ENCODE data around the gene LMNTD2.

The LMNTD2 gene, protein sequence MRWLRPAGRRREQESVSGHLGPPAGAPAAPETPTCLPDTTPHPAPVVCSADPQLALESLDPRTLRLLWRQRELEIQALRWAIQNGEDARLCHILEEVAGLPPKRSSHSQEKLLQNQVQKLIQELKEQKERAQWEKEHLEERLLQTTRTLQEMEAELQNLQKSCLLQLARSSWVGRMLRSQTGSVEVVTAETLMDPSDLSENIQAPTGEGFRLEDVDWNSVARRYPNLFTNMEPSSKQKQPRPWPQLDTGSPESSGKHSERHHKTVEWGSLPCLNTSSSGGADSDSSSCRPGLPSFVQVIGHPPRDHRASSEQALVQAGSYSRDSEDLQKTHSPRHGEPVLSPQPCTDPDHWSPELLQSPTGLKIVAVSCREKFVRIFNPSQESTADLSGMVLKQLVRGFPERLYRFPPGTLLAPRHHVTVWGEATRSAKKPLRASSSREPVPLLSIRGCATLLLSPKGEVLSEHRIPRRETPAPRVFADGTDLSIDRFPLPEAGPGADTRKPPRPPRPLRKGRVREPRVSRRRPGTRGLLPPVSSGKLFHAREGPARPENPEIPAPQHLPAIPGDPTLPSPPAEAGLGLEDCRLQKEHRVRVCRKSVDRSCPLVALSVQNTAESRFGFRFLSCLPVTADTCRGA

DNA sequence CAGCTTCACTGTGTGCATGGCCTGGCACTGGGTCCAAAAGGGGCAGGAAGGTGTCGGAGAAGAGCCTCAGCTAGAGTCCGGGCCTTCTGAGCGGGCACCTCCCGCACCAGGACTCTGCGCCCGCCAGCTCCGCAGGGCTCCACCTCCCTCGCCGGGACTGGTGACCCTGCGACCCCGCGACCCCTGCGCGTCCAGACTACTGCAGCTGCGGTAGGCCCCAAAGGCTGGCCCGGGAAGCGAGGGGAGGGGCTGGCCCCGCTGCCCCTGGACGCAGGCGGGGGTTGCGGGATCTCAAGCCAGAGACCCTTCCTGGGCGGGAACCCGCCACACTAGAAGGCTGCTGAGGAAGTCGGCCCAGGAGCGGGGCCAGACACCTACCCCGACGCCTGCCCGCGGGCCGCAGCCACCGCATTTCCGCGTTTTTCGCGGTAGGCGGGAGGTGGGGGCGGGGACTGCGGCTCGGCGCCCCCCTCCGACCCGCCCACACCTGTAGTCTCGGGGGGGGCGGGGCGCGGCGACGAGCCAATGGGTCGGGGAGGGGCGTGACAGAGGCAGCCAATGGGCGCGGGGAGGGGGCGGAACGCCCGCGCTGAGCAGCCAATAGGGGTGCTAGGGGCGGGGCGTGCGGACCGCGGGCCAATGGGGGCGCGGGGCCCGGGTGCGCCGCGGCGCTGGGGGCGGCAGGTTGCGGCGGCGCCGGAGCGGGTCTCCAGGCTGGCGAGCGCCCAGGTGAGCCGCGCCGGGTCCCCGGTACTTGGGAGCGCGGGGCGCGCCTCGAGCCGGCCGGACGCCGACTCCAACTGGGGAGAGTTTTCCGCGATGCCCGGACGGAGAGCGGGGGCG is at the start of gene LMNTD2, which contains the start of gene RASSF7:
TSS of gene LMNTD2 (minus strand) at position 434 of the 843 bp plus-strand sequence. CDS start at position 412, 22 bp downstream.
TSS of gene RASSF7 (plus strand) at position 666 of the 843 bp plus-strand sequence. CDS start 799 bp downstream, outside the sequence.
- TF ChIP-seq, protein P1, sequence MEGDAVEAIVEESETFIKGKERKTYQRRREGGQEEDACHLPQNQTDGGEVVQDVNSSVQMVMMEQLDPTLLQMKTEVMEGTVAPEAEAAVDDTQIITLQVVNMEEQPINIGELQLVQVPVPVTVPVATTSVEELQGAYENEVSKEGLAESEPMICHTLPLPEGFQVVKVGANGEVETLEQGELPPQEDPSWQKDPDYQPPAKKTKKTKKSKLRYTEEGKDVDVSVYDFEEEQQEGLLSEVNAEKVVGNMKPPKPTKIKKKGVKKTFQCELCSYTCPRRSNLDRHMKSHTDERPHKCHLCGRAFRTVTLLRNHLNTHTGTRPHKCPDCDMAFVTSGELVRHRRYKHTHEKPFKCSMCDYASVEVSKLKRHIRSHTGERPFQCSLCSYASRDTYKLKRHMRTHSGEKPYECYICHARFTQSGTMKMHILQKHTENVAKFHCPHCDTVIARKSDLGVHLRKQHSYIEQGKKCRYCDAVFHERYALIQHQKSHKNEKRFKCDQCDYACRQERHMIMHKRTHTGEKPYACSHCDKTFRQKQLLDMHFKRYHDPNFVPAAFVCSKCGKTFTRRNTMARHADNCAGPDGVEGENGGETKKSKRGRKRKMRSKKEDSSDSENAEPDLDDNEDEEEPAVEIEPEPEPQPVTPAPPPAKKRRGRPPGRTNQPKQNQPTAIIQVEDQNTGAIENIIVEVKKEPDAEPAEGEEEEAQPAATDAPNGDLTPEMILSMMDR (IDR thresholded peaks at IDR 0.05; ENCODE audit: insufficient read depth, low read depth, low read length, missing control alignments) = no peak
- DNase-seq (ENCODE audit: low read depth) = peak; percentile 96
- H3K4me3 ChIP-seq (ENCODE audit: low read length) = peak within 1 kb of the TSS; percentile 54

DNA sequence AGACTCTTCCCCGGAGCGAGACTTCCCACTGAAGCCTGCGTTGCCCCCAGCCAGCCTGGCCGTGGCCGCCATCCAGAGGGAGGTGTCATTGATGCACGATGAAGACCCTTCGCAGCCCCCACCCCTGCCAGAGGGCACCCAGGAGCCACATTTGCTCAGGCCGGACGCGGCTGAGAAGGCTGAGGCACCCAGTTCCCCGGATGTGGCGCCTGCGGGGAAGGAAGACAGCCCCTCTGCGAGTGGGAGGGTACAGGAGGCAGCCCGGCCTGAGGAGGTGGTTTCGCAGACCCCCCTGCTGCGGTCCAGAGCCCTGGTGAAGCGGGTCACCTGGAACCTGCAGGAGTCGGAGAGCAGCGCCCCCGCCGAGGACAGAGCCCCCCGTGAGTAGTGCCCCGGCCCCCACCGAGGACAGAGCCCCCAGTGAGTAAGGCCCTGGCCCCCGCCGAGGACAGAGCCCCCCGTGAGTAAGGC is 48.8 kb upstream of the LMNTD2 start:
- TF ChIP-seq, protein P1 (IDR thresholded peaks at IDR 0.05; ENCODE audit: insufficient read depth, low read depth, low read length, missing control alignments) = no peak
- H3K4me3 ChIP-seq (ENCODE audit: low read length) = no peak overlapping the region

DNA sequence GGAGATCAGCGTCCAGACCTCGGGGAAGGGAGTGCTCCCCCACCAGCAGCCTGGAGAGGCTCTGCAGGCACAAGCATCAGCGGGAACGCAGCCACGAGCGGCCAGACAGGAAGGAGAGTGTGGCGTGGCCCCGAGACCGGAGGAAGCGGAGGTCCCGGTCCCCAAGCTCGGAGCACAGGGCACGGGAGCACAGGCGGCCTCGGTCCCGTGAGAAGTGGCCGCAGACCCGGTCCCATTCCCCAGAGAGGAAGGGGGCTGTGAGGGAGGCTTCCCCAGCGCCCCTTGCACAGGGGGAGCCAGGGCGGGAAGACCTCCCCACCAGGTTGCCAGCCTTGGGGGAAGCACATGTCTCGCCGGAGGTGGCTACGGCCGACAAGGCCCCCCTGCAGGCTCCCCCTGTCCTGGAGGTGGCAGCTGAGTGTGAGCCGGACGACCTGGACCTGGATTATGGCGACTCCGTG is 48.3 kb upstream of the LMNTD2 start:
- no peak for DNase-seq (ENCODE audit: low read depth)
- TF ChIP-seq, protein P1 (IDR thresholded peaks at IDR 0.05; ENCODE audit: insufficient read depth, low read depth, low read length, missing control alignments) = no peak
- H3K4me3 ChIP-seq (ENCODE audit: low read length) = no peak overlapping the region

More for the DNA sequence above, 48.8 kb upstream of the LMNTD2 start:
- DNase-seq (ENCODE audit: low read depth) = no peak

DNA sequence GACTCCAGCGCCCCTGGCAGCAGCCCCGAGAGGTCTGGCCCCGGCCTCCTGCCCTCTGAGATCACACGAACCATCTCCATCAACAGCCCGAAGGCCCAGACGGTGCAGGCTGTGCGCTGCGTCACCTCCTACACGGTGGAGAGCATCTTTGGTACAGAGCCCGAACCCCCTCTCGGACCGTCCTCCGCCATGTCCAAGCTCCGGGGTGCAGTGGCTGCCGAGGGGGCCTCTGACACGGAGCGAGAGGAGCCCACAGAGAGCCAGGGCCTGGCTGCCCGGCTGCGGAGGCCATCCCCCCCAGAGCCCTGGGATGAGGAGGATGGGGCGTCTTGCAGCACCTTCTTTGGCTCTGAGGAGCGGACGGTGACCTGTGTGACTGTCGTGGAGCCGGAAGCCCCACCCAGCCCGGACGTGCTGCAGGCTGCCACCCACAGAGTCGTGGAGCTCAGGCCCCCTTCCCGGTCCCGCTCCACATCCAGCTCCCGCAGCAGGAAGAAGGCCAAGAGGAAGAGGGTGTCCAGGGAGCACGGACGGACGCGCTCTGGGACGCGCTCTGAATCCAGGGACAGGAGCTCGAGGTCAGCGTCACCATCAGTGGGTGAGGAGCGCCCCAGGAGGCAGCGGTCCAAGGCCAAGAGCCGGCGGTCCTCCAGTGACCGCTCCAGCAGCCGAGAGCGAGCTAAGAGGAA is 47.6 kb upstream of the LMNTD2 start:
- no peak overlapping the region for H3K4me3 ChIP-seq (ENCODE audit: low read length)
- TF ChIP-seq, protein P1 (IDR thresholded peaks at IDR 0.05; ENCODE audit: insufficient read depth, low read depth, low read length, missing control alignments) = no peak
- no peak for DNase-seq (ENCODE audit: low read depth)

DNA sequence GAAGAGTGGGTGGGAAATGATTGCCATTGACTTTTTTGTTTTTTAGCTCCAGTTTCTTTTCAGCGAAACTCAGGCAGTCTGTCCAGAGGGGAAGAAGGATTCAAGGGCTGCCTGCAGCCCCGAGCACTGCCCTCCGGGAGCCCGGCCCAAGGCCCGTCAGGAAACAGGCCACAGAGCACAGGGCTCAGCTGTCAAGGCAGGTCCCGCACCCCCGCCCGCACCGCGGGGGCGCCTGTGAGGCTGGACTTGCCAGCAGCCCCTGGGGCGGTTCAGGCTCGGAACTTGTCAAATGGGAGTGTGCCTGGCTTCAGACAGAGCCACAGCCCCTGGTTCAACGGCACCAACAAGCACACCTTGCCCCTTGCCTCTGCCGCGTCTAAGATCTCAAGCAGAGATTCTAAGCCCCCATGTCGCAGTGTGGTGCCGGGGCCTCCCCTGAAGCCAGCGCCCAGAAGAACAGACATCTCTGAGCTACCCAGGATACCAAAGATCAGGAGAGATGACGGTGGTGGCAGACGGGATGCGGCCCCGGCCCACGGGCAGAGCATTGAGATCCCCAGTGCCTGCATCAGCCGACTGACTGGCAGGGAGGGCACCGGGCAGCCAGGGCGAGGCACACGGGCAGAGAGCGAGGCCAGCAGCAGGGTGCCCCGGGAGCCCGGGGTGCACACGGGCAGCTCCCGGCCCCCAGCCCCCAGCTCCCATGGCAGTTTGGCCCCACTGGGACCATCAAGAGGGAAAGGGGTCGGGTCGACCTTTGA is 46.7 kb upstream of the LMNTD2 start:
- DNase-seq (ENCODE audit: low read depth) = no peak
- TF ChIP-seq, protein P1 (IDR thresholded peaks at IDR 0.05; ENCODE audit: insufficient read depth, low read depth, low read length, missing control alignments) = no peak
- H3K4me3 ChIP-seq (ENCODE audit: low read length) = no peak overlapping the region
